Activated naive CD4-positive, alpha-beta T cell treated with anti-CD3 and anti-CD28 coated beads, Interleukin-2, amount 10 ng/mL, durations not matched to agents 7 days and 5 days (primary cell): Measurements from ENCODE around the gene VMO1.

Experiments
- CTCF ChIA-PET: fragments of 350-600 bp; sonication (Branson Sonifier 250); formaldehyde crosslinking; loops from one replicate; lab custom pipeline; 2021; ENCODE audit warnings: antibody characterized with exemption; lab: Charles Lee
- DNase-seq: peaks from one replicate; pipeline ENCODE4 v3.0.0-alpha.2; 2020
- H3K27ac Mint-ChIP-seq: one replicate; pipeline ENCODE4 v1.8.0; 2021; ENCODE audit warnings: mild to moderate bottlenecking, moderate library complexity, mixed read lengths
- H3K27me3 Mint-ChIP-seq: one replicate; pipeline ENCODE4 v1.8.0; 2021; ENCODE audit warnings: mild to moderate bottlenecking, mixed read lengths
- H3K36me3 Mint-ChIP-seq: one replicate; pipeline ENCODE4 v1.8.0; 2021; ENCODE audit warnings: mixed read lengths
- H3K4me1 Mint-ChIP-seq: one replicate; pipeline ENCODE4 v1.8.0; 2021; ENCODE audit warnings: mixed read lengths
- H3K4me3 Mint-ChIP-seq: one replicate; pipeline ENCODE4 v1.8.0; 2021; ENCODE audit warnings: mild to moderate bottlenecking, moderate library complexity, mixed read lengths
- H3K9me3 Mint-ChIP-seq: one replicate; pipeline ENCODE4 v1.8.0; 2021; ENCODE audit warnings: mixed read lengths

The VMO1 gene

GRCh38 chr17:4788807-4789700 lies 2.9 kb upstream of the VMO1 start, which contains the start of gene GLTPD2:
GLTPD2 (plus strand) TSS chr17:4788964; CDS start chr17:4789012, 48 bp downstream.
- H3K4me1 Mint-ChIP-seq = peaks cover 43% of the 10 kb centered on the region
- no peak for DNase-seq
- H3K36me3 Mint-ChIP-seq = no peaks in the 10 kb centered on the region
- peaks cover 72% of the 10 kb centered on the region for H3K27me3 Mint-ChIP-seq
- peak within 1 kb of the TSS; percentile 56 for H3K27ac Mint-ChIP-seq
- H3K4me3 Mint-ChIP-seq = peak within 1 kb of the TSS; percentile 66
- CTCF ChIA-PET = interaction anchor here (0.6 to 3.9 kb wide), 18 partner anchors 9 to 222 kb away, joined by 3 to 28 read pairs (median 7); partner anchors contain the start of genes ARRB2, C17orf107, CHRNE and MED11
- H3K9me3 Mint-ChIP-seq = no peaks in the 10 kb centered on the region

- Mint-ChIP-seq H3K27ac (no peak overlapping the region), H3K4me1 (peaks cover 43% of the 10 kb centered on the region), H3K36me3 (no peaks in the 10 kb centered on the region), H3K9me3 (no peaks in the 10 kb centered on the region), H3K4me3 (peak overlapping the region; percentile 35), H3K27me3 (peaks cover 78% of the 10 kb centered on the region)
- no peak for DNase-seq
- CTCF ChIA-PET = interaction anchor here (0.7 to 3.9 kb wide), 5 partner anchors 52 to 115 kb away, joined by 3 to 28 read pairs (median 8); partner anchors contain the start of genes ARRB2 and CHRNE
These were observed 2.1 kb upstream of the VMO1 start for GRCh38 chr17:4788159-4788806.

GRCh38 chr17:4786516-4786915 lies 352 bp upstream of the VMO1 start:
- CTCF ChIA-PET = interaction anchor here (1.3 to 3.6 kb wide), 3 partner anchors 51 to 95 kb away, joined by 5 to 14 read pairs (median 8); partner anchors contain the start of gene ARRB2
- Mint-ChIP-seq H3K27ac (no peak overlapping the region), H3K9me3 (no peaks in the 10 kb centered on the region), H3K36me3 (no peaks in the 10 kb centered on the region), H3K4me1 (peaks cover 46% of the 10 kb centered on the region), H3K27me3 (peaks cover 80% of the 10 kb centered on the region), H3K4me3 (no peak overlapping the region)
- DNase-seq = no peak

DNA sequence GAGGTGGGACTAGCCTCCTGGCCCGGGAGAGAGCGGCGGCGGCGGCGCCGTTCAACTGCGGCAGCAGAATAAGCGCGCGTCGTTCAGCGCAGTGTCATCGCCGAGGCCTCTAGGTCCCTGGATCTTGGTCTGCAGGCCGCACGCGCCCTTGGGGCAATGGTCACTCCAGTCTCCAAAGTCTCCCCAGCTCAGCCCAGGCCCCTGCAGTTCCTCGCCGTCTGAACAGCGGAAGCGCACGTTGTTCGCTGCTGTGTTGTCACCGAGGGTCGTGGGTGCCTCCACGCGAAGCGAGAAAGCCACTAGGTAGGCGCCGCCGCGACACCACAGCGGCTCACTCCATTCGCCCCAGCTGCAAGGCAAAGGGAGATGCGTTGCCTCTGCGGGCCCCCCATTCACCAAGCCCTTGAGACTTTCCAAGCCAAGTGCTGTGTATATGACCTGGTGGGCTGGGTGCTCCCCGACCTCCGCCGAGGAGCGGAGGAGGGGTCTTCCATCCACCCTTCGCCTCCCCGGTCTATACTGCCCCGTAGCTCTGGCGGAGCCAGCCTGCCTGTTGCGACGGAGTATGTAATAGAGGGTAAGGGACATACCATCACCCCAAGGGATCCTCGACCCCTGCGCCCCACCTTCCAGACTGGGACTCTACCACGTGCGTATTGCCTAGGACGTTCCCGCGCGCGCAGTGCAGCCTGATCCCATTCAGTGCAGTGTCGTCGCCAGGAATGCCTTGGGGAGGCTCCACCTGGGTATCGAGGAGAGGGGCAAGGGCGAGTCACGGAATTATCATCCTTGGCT lies 656 bp downstream of the VMO1 start:
- H3K27ac Mint-ChIP-seq = peak overlapping the region; percentile 28
- CTCF ChIA-PET = interaction anchor here (1.0 to 3.6 kb wide), 3 partner anchors 50 to 118 kb away, joined by 3 to 14 read pairs (median 5); partner anchors contain the start of gene ARRB2
- H3K4me3 Mint-ChIP-seq = no peak overlapping the region
- no peaks in the 10 kb centered on the region for H3K36me3 Mint-ChIP-seq
- H3K27me3 Mint-ChIP-seq = peaks cover 88% of the 10 kb centered on the region
- no peak for DNase-seq
- peaks cover 39% of the 10 kb centered on the region for H3K4me1 Mint-ChIP-seq
- no peaks in the 10 kb centered on the region for H3K9me3 Mint-ChIP-seq

- H3K27ac Mint-ChIP-seq = no peak overlapping the region
- H3K36me3 Mint-ChIP-seq = no peaks in the 10 kb centered on the region
- DNase-seq = peak; percentile 48
- H3K9me3 Mint-ChIP-seq = no peaks in the 10 kb centered on the region
- H3K27me3 Mint-ChIP-seq = peaks cover 95% of the 10 kb centered on the region
- peaks cover 30% of the 10 kb centered on the region for H3K4me1 Mint-ChIP-seq
- CTCF ChIA-PET = interaction anchor here (1.1 to 1.6 kb wide), 2 partner anchors 10 to 50 kb away, joined by 3 to 8 read pairs; no protein-coding TSS in a partner anchor
- no peak overlapping the region for H3K4me3 Mint-ChIP-seq
These were observed 3.5 kb downstream of the VMO1 start for GRCh38 chr17:4782652-4783051.

DNA sequence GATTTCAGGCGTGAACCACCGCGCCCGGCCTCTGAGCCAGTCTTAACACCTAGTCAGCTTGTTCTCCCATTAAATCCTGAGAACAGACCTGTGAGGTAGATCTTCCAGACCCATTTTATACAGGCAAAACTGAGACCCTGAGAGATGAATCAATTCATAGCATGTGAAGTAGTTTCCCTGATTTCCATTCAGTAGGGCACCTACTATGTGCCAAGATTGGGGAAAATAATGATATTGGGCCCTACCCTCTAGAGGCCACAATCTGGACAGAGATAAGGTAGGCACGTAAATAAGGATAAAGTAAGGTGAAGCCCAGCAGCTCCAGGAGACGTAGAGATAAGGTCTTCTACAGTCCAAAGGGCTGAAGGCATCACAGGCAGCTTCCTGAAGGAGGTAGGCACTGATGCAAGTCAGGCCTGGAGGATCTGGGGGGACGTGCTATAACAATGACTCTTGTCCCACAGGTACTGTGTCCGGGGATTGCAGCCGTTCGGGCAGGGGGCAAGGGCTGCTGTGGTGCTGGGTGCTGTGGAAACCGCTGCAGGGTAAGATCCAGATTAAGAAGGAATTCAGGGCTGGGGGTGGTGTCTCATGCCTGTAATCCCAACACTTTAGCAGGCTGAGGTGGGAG lies 5.7 kb downstream of the VMO1 start:
- Mint-ChIP-seq H3K4me3 (no peak overlapping the region), H3K36me3 (no peaks in the 10 kb centered on the region), H3K27me3 (peaks cover 74% of the 10 kb centered on the region), H3K9me3 (no peaks in the 10 kb centered on the region), H3K27ac (no peak overlapping the region), H3K4me1 (peaks cover 12% of the 10 kb centered on the region)
- CTCF ChIA-PET = interaction anchor here (0.7 to 2.2 kb wide), 2 partner anchors 10 to 154 kb away, joined by 4 to 7 read pairs; no protein-coding TSS in a partner anchor
- DNase-seq = no peak

DNA sequence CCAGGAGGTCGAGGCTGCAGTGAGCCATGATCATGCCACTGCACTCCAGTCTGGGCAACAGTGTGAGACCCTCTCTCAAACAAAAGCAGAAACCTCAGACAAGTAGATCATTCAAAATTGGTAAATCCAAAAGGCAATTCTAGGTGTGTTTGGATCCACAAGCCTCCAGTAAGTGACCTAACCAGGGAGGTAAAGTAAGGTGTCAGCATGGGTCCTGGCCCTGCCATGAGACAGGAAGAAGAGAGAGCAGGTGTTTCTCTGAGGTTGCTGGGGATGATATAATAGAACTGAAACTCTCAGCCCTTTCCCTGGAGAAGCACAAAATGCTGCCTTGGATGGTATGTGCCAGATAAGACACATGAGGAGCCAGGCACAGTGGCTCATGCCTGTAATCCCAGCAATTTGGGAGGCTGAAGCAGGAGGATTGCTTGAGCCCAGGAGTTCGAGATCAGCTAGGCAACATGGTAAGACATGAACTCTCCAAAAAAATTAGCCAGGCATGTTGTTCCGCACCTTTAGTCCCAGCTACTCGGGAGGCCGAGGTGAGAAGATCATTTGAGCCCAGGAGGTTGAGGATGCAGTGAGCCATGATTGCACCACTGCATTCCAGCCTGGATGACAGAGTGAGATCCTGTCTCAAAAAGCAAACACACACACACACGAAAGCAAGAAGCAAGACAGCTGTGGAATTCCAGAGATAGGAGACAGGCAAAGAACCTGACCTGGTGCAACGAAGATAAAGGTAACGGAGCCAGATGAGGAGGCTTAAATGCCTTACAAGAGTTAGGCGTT lies 8.0 kb downstream of the VMO1 start:
- no peak overlapping the region for H3K4me3 Mint-ChIP-seq

DNA sequence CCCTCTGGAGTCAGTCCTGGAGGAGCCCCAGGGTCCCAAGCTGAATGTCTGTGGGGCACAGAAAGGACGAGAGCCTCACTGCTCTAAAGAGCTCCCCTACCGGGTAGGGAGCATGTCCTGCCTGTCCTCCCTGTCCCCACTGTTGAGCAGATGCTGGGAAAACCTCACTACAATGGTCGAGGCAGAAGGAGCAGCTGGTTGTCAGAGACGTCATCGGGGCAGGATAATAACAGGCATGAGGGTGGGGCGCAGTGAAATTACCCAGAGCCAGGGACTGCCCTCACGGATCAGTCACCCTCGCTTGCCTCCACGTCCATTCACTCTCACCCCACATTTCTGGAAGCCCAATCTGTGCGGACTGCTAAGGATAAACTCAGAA lies 13.9 kb downstream of the VMO1 start:
- Mint-ChIP-seq H3K27ac (no peak overlapping the region), H3K27me3 (peaks cover 45% of the 10 kb centered on the region), H3K4me1 (peaks cover 16% of the 10 kb centered on the region), H3K9me3 (no peaks in the 10 kb centered on the region), H3K4me3 (no peak overlapping the region), H3K36me3 (no peaks in the 10 kb centered on the region)
- CTCF ChIA-PET = no interaction called here
- DNase-seq = no peak

More for the DNA sequence above, 8.0 kb downstream of the VMO1 start:
- H3K36me3 Mint-ChIP-seq = no peaks in the 10 kb centered on the region
- CTCF ChIA-PET = interaction anchor here (2.2 kb wide), 1 partner anchor 12 kb away, joined by 7 read pairs; no protein-coding TSS in a partner anchor
- H3K27me3 Mint-ChIP-seq = peaks cover 59% of the 10 kb centered on the region
- DNase-seq = no peak
- no peaks in the 10 kb centered on the region for H3K9me3 Mint-ChIP-seq
- peaks cover 3% of the 10 kb centered on the region for H3K4me1 Mint-ChIP-seq
- no peak overlapping the region for H3K27ac Mint-ChIP-seq

- H3K9me3 Mint-ChIP-seq = no peaks in the 10 kb centered on the region
- peaks cover 45% of the 10 kb centered on the region for H3K27me3 Mint-ChIP-seq
- H3K36me3 Mint-ChIP-seq = no peaks in the 10 kb centered on the region
- peaks cover 16% of the 10 kb centered on the region for H3K4me1 Mint-ChIP-seq
- CTCF ChIA-PET = no interaction called here
- DNase-seq = peak; percentile 64
- H3K27ac Mint-ChIP-seq = peak within 1 kb of the TSS; percentile 1
- H3K4me3 Mint-ChIP-seq = no peak within 1 kb of the TSS
These were observed 14.5 kb downstream of the VMO1 start, which contains the start of gene TM4SF5 for GRCh38 chr17:4771519-4772234. TM4SF5 (plus strand) TSS chr17:4771886; CDS start chr17:4771923, 37 bp downstream.

- CTCF ChIA-PET = no interaction called here
- no peaks in the 10 kb centered on the region for H3K9me3 Mint-ChIP-seq
- no peak overlapping the region for H3K27ac Mint-ChIP-seq
- H3K4me3 Mint-ChIP-seq = no peak overlapping the region
- H3K4me1 Mint-ChIP-seq = peaks cover 16% of the 10 kb centered on the region
- peaks cover 45% of the 10 kb centered on the region for H3K27me3 Mint-ChIP-seq
- DNase-seq = no peak
- no peaks in the 10 kb centered on the region for H3K36me3 Mint-ChIP-seq
These were observed 16.5 kb downstream of the VMO1 start for GRCh38 chr17:4769628-4770027.

DNA sequence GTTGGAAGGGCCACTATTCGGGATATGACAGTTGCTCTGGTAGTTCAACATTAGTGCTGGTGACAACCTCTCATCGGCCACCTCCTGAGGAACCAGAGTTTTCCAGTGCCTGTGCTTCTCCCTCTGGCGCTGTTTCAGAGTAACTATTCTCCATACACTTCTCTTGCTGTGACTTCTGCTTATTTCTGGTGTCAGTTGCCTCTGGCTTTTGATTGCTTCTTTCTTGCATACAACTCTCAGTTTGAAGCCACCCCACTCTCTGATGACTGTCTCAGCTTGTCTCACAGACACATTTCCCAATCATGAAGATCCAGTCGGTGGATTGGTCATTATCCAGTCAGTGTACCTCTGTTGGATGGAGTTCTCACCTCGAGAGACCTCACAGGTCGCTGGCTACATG lies 17.9 kb downstream of the VMO1 start:
- H3K4me3 Mint-ChIP-seq = no peak overlapping the region
- H3K36me3 Mint-ChIP-seq = no peaks in the 10 kb centered on the region
- DNase-seq = no peak
- H3K9me3 Mint-ChIP-seq = no peaks in the 10 kb centered on the region
- no peak overlapping the region for H3K27ac Mint-ChIP-seq
- H3K4me1 Mint-ChIP-seq = peaks cover 16% of the 10 kb centered on the region
- CTCF ChIA-PET = interaction anchor here (0.5 to 0.6 kb wide), 2 partner anchors 56 to 695 kb away, joined by 3 read pairs; no protein-coding TSS in a partner anchor
- peaks cover 39% of the 10 kb centered on the region for H3K27me3 Mint-ChIP-seq

GRCh38 chr17:4766723-4767122 lies 19.4 kb downstream of the VMO1 start:
- Mint-ChIP-seq H3K27ac (no peak overlapping the region), H3K36me3 (no peaks in the 10 kb centered on the region)
- CTCF ChIA-PET = no interaction called here

More at GRCh38 chr17:4766723-4767122, 19.4 kb downstream of the VMO1 start:
- peaks cover 29% of the 10 kb centered on the region for H3K27me3 Mint-ChIP-seq
- H3K4me1 Mint-ChIP-seq = peaks cover 9% of the 10 kb centered on the region
- DNase-seq = no peak
- no peak overlapping the region for H3K4me3 Mint-ChIP-seq
- H3K9me3 Mint-ChIP-seq = no peaks in the 10 kb centered on the region
